ENCODE results near the gene UPK2. TPM values are rescaled to one million over a fixed set of nuclear protein-coding genes. Genes with fewer than 3 reads are reported as not detected.

The UPK2 gene
- not detected in 2 replicates for total RNA-seq (2014; rRNA removed; shearing (Covaris generic))
- not detected in 2 replicates for polyA plus RNA-seq (2015; cell fraction: cytosol; rRNA removed)
- not detected in 2 replicates for polyA plus RNA-seq (2015; cell fraction: nucleus; rRNA removed)

DNA sequence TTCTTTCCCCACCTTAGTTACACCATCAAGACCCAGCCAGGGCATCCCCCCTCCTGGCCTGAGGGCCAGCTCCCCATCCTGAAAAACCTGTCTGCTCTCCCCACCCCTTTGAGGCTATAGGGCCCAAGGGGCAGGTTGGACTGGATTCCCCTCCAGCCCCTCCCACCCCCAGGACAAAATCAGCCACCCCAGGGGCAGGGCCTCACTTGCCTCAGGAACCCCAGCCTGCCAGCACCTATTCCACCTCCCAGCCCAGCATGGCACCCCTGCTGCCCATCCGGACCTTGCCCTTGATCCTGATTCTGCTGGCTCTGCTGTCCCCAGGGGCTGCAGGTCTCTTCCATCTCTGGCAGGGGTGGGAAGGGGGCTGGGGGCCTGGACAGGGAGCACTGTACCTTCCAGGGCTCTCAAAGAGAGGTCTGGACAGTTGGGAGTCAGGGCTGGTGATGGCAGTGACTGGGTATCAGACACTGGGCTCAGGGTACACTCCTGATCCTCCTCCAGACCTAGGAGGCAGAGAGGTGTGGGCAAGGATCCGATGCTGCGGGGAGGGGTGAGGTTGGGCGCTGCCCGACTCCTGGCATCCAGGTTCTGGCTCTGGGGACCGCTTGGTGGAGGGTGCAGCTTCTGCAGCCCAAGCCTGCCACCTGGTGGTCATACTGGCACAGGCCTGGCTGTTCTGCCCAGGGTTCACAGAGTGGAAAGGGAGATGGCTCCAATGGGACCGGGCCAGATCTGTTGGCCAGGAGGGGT, at the start of gene UPK2:
TSS of gene UPK2 (plus strand) at position 205 of the 753 bp plus-strand sequence. CDS start at position 258, 53 bp downstream.
- DNase-seq (ENCODE audit: low read depth), result peak; percentile 79

DNA sequence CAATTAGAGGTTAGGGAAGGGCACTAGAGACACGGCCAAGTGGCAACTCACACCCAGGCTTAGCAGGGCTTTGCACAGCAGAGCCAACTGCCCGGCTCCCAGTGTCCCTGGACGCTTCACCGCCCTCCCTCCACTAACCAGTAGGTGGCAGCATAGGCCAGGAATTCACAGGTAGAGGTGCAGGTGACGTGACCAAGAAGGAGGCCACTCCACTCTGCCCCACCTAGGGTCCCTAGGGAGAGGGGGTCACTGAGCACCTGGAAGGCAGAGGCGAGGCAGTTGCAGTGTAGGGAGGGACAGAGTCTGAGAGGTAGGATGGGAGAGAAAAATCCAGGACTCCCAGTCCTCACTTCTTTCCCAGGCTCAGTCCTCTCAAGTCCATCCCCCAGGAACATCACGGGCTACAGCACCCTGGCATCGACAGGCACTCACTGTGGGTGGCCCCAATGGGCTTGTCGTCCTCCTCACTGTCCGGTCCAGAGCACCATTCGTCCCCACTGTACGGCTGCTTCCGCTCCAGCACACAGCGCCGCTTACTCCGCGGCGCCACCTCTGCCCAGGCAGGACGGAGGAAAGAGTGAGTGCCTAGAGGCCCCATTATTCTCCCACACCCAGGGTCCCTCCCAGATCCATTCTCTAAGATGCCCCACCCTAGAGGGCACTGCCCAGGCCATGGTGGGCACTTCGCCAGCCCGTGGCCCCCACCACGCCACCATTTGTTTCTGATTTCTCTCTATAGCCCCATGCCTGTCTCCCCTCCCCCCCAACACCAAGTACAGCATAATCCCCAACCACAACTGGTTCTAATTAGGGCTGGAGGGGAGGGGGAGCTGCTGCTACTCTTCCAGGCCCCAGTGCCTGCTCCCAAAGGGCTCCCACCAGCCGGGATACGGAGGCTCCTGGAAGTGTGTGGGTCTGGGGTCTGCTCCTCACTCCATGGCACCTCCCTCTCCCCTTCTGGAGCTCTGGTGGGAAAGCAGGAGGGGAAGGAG, 48.8 kb upstream of the UPK2 start:
- peak; percentile 74 for DNase-seq (ENCODE audit: low read depth)

DNA sequence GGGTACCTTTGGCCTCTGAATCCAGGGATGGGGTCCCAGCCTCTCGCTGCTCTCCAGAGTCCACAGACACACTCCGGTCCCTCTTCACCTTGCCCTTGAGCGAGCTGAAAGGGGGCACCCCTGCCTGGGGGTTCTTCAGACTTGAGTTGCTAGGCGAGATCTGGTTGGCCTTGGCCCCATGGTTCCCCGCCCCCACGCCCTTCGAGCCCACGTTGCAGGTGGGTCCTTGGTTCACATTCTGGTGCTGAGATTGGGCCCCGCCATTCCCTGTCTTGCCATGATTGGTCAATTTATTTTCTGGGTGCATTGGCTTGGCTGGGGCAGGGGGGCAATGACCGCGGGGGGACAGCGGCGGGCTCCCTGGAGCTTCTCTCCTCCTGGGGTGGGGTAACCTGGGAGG, 47.8 kb upstream of the UPK2 start:
- DNase-seq (ENCODE audit: low read depth), result no peak

DNA sequence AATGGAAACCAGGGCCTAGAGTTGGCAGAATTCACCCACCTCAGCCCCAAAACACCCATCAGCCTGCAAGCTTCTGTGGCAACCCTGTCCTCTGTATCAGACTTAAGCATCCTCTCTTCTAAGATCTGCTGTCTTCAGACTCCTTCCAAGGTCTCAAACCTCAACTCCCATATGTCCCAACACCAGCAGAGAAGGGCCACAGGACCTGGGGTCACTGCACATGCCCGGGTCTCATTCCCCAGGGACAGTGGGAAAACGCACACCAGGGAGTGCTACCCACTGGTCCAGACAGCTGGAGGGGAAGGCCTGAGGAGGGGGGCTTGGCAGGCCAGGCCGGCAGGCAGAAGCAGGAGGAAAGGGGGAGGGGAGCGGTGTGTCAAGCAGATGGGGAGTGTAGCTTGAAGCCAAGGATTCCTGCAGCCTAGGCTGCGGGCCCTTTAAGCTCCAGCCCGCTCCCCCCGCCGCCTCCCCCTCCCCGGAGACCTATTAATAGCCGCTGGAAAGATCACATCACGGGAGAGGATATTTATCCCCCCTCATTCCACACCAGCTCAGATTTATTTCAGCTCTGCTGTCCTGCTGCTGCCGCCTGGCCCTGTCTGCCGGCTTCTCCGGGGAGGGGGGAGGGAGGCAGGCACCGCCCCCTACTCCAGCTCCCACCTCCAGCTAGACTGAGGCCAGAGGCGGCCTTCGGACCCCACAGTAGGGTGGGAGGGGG, 47.0 kb upstream of the UPK2 start:
- DNase-seq (ENCODE audit: low read depth), result peak; percentile 85

DNA sequence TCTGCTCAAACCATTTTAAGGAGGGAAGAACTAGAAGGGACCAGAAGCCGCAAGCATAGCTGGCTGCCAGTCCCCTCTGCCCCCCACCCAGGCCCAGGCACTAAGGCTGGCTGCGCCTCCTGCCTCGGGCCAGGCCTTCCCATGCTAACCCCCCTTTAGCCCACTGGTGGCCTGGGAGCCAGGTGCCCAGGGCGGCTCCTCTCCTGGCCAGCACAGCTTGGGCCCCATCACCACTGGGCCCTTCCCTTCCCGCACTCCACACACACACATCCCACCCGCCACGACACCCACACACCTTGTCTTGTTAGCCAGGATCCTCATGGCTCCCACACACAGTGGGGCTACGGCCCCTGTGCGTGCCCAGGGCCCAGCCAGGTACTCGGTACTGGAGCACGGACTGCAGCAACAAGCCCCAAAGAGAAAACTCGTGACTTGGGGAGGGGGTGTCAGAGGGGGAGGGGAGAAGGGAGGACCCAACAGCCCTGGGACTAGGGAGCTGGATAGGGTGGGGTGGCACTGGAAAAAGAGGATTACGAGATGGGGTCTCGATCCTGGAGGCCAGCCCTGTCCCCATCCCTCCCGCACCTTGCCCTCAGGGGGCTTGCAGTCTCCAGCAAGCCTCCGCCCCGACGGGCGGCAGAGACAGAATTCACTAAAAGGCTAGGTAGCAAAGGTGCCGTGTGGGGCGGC, 46.3 kb upstream of the UPK2 start:
- no peak for DNase-seq (ENCODE audit: low read depth)

DNA sequence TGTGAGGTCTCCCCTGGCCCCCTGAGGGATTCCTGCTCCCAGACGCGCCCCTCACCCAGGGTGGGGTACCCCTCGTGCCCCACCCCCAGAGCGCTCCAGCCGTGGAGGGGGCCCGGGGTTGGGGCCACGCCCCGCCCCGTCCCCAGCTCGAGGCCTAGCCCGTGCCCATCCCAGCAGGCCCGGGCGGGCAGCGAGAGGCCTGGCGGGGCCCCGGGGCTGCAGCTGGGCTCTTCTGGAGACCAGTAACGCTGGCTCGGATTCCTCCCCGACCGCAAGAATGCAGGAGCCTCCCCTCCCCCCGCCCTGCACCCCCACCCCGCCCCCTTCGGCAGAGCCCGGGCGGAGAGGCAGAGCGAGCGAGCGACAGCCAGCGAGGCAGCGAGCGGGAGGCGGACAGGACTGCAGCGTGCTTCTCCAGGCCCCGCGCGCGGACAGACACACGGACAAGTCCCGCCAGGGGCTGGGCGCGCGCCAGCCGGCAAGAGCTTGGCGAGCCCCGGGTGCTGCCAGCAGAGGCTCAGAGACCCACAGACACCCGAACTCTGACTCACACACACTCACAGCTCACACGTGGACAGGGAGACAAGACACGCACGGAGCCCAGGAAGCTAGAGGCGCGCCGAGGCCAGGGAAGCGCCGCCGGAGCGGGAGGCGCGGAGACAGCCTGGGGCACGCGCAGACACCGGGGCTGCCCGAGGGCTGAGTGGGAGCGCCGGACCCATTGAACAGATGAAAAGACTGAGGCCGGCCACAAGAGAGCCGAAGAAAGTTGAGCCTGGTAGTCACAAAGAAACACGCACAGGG, 45.6 kb upstream of the UPK2 start:
- DNase-seq (ENCODE audit: low read depth), result peak; percentile 76

DNA sequence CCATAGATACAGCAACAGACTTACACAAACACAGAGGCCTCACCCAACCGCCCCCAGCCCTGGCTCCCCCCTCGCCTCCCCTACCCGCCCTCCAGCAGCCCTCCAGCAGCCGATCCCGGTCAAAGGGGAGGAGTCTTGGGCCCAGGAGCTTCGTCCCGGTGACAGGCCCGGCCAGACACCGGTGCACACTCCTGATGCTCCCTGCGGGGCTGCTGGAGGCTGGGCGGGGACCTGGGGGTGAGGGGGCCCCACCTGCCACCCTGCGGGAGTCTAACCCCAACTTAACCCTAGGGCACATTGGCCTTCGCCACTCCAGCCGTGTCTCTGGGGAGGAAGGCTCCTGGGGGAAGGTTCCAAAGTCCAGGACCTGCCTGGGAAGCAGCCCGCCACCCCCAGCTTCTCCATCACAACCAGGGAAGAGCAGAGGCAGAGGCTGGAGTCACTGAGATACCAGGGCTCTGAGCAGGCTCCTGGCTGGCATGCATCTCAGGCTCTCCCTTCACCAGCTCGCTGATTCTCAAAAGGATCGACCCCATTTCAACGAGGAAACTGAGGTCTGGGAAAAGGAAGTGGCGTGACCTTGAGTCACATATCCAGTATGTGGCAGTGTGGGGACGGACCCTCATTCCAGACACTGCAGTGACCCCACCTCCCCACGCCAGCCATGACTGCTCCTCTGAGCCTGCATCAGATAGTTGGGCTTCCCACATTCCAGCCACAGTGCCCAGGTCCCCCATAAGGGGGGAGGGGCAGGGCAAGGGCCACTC, 44.8 kb upstream of the UPK2 start:
- DNase-seq (ENCODE audit: low read depth), result peak; percentile 84

DNA sequence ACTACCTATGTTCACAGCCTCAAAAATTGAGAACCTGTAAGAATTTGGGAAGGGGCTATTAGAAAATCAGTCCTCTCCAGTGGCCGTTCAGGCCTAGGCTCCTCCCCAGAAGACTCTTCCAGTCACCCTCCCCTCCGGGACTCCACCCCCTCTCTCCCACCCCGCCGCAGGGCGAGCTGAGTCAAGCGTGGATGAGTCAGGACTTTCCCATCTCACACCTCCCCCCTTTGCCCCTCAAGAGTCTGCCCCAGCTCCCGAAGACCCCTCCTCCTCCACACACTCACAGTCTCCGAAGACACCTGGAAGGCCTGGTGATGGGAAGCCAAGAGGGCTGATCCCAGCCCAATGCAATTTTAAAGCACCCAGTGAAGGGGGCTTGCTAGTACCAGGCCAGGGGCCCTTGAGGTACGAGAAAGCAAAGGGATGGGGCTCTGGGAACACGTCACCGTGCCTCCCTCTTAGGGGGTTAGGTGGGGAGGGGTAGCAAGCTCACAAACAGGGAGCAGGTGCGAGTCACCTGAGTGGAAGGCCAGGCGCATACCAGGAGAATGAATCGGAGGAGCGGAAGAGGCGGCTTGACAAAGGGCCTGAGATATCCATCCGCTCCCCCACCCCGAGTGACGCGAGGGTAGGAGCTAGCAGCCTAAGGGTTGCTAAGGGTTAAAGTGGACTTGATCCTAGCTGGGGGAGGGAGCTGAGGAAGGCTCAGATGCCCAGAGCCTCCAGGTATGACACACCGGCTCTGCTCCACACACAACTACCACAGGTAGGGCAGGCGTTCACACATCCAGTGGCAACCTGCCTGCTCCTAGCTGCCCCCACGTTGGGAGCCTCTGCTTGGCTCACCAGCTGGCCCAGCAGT, 44.0 kb upstream of the UPK2 start:
- DNase-seq (ENCODE audit: low read depth), result peak; percentile 92

DNA sequence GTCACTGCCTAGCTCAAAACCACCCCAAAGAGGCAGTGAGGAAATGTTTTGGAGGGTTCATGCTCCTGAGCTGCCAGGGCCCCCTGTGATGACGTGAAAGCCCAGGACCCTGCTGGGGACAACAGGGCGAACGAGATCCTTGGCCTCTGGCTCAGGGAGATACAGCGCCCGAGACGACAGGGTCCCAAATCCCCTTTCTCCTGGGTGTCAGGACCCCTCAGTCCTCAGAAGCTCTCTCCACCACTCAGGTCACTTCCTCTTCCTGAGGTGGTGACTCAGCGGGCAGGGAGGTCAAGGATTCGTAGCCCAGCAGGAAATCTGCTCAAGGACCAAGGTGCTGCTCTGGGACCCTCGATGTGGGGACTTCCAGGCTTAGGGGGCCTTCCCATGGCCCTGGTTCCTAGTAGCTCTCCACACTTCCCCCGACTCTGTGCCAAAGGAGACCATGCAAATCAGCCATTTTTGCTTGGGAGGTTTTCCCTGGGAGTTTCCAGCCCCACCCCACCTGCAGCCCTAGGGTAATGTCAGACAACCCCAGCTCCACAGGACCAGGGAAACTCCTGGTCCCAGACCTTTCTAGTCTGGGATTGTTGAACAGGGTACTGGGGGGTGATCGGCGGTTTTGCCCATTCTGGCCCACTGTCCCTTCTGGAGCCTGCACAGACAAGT, 43.2 kb upstream of the UPK2 start:
- peak; percentile 69 for DNase-seq (ENCODE audit: low read depth)

DNA sequence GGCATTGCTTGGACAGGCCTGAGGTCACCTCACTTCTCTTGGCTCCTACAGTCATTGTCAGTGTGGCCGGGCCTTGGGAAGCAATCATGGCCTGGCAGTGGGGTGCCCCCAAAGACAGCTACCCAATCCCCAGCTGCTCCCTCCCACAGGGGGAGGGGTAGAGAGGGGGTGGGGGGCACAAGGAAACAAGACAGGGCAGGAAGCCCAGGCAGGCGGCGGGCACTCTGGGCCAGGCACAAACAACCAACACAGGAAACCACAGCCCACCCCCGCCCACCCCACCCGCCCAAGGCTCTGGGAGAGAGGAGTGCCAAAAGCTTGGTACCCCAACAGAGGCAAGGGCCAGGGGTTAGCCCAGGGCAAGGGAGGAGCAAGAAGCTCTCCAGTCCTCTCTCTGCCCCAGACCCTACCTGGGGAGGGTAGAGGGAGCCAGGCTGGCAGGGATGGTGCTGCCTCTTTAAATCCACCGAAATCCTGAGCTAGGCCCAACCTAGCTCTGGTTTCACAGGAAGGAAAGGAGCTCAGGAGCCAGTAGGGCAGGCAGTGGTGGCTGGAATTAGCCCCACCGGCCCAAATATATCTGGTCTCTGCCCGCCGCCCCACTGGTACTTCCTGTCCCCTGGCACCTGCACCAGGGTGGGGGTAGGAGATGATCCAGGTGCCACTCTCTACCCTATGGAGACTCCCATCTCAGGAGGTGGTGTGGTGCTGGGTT, 42.5 kb upstream of the UPK2 start:
- DNase-seq (ENCODE audit: low read depth), result peak; percentile 72

DNA sequence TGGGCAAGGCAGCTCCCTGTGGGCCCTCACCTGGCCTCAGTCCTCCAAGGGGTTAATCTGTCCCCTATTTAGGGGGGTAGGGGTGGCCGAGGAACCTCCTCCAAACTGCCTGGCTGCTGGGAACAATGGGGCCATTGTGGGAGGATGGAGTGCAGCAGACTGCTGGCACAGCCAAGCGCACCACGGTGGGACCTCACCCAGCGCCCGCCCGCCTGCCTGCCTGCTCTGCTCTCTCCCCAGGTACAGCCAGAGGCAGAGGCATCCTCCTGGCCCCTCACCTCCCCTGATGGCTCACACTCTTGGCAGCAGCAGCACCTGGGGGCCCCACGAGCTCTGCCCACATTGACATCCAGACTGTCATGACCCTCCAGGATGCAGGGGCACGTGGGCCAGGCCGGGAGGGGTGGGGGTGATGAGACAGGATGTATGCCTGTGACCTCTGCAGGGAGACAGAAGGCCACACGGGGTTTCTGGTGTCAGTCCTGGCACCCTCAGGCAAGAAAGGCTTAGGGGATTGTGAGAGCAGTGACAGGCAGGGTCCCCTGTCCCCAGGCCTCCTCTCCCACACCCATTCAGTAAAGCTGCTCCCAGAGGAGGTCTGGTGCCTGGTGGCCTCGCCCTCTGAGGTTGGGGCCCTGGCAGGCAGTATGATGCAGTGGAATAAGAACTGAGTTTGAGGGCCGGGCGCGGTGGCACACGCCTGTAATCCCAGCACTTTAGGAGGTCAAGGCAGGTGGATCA, 41.8 kb upstream of the UPK2 start:
- peak; percentile 84 for DNase-seq (ENCODE audit: low read depth)

DNA sequence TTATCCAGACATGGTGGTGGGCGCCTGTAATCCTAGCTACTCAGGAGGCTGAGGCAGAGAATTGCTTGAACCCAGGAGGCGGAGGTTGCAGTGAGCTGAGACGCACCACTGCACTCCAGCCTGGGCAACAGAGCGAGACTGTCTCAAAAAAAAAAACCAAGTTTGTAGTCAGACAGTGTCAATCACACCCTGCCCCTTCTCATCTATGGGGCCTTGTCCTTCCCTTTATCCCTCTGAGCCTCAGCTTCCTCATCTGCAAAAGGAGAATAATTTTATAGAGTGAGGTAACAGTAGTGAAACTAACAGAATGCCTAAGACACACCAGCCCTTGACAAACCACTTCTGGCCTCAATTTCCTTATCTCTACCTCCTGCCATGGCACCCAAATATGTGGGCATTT, 41.1 kb upstream of the UPK2 start:
- no peak for DNase-seq (ENCODE audit: low read depth)

DNA sequence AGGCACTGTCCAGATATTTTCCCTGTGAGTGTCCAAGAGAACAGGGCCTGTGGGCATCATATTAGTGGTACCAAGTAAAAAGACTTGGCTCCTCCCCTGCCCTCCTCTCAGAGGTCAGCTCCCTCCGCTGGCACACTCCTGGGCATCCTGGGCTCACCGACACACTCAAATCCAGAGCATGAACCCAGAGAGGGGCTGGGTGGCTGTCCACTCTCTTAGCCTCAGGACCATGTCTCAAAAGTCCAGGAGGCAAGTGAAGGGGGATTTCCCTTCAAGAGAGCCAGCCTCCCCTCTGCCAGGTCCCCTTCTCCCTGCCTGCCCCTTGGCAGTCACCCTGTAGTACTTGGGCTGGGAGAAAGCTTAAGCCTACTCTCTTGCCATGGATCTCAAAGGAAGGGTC, 40.7 kb upstream of the UPK2 start:
- no peak for DNase-seq (ENCODE audit: low read depth)

DNA sequence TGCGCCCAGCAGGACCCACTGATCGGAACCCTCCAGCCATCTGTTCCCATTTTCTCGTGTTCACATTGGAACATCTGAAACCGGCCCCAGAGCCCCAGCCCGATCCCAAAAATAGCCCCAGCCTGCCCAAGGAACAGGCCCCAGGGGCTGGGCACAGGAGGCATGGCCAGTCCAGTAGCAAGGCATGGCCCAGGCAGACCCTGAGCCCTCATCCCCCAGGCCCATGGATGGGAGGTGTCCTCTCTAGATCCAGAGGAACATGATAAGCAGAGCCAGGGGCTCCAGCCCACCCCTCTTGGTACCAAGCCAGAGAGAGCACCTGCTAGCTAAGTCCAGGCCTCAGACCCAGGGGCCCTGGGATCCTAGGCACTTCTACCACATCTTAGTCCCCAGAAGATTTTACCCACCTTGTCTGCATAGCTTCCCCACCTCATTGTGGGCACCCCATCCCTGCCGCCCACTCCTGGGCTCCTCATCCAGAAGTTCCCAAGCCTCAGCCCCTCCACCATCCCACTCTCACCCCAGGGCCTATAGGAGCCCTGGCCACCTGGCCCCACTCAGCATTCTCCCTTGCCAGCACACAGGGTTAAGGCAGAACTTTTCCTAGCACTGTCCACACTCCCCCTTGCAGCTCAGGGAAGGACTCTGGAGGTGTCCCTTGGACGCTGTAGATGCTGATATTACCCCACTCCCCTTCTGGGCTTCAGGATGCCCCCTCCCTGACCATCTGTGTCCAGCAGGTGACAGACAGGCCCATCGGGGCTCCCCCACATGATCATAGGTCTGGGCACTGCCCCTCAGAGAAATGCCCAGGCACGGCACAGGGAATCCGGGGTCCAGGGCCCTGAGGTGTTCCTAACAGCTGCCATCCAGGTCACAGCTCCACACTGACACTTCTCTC, 39.9 kb upstream of the UPK2 start:
- DNase-seq (ENCODE audit: low read depth), result no peak

DNA sequence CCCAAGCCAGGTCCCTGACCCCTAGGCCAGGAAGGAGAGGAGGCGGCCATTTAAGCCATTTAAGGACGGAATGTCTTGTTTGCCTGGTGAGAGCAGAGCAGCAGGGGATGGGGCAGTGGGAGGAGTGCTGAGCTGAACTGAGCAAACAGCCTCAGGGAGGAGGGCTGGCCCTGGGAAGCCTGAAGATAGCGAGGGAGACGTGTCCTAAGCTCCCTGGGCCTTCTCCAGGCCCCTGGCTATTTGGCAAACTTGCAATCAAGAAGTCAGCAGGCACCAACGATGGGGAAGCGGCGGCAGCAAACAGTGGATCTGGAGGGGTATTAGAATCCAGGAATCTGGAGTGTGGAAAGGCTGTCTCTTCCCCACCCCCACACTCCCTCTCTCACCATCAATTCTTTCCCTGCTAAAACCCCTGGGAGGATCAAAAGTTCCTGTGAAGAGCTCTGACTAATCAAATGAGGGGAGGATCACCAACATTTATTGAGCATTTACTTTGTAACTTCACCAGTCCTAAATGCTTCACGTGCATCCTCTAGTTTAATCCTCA, 39.2 kb upstream of the UPK2 start:
- no peak for DNase-seq (ENCODE audit: low read depth)

Measured in HT1080 (cell line).